ENCODE results near the gene ZNF630. TPM values are rescaled to one million over a fixed set of nuclear protein-coding genes. Genes with fewer than 3 reads are reported as not detected.
"Not testable (repeated sequence)": the region's sequence is repeated elsewhere in the genome, so short reads cannot be mapped to it uniquely, and the experiment has no call there.

Gene ZNF630
- total RNA-seq = 1 to 10 TPM; 2.2 to 8.0 (median 6.6) TPM

GRCh38 chrX:48071064-48071985 lies at the start of gene ZNF630:
ZNF630 (minus strand) TSS chrX:48071640; CDS start chrX:48066886, 4,754 bp downstream.
- intact Hi-C loops (cut with DNase I; ENCODE audit: low total_unique reads) = no loop called here
- peak; percentile 68 to 80 for DNase-seq (ENCODE audit: low spot score in 2 of 2)

GRCh38 chrX:48107717-48108116 lies 36.3 kb upstream of the ZNF630 start:
- no peak for TF ChIP-seq POLR2AphosphoS5 (IDR thresholded peaks at IDR 0.05)
- no peak for TF ChIP-seq POLR2A (IDR thresholded peaks at IDR 0.05)
- TF ChIP-seq, protein P1, sequence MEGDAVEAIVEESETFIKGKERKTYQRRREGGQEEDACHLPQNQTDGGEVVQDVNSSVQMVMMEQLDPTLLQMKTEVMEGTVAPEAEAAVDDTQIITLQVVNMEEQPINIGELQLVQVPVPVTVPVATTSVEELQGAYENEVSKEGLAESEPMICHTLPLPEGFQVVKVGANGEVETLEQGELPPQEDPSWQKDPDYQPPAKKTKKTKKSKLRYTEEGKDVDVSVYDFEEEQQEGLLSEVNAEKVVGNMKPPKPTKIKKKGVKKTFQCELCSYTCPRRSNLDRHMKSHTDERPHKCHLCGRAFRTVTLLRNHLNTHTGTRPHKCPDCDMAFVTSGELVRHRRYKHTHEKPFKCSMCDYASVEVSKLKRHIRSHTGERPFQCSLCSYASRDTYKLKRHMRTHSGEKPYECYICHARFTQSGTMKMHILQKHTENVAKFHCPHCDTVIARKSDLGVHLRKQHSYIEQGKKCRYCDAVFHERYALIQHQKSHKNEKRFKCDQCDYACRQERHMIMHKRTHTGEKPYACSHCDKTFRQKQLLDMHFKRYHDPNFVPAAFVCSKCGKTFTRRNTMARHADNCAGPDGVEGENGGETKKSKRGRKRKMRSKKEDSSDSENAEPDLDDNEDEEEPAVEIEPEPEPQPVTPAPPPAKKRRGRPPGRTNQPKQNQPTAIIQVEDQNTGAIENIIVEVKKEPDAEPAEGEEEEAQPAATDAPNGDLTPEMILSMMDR (IDR thresholded peaks at IDR 0.05) = no peak
- peaks cover 0 to 16% of the 10 kb centered on the region in 2 donors for H3K27me3 ChIP-seq
- no peak for DNase-seq (ENCODE audit: low spot score in 2 of 2)
- H3K4me3 ChIP-seq = no peak overlapping the region
- intact Hi-C loops (cut with DNase I; ENCODE audit: low total_unique reads) = no loop called here
- H3K9me3 ChIP-seq = no peaks in the 10 kb centered on the region
- no peak overlapping the region for H3K27ac ChIP-seq
- H3K36me3 ChIP-seq = no peaks in the 10 kb centered on the region
- H3K4me1 ChIP-seq = no peaks in the 10 kb centered on the region

More at GRCh38 chrX:48071064-48071985, at the start of gene ZNF630:
- no peaks in the 10 kb centered on the region for H3K9me3 ChIP-seq
- H3K27me3 ChIP-seq = peaks cover 0 to 5% of the 10 kb centered on the region in 2 donors
- H3K36me3 ChIP-seq = no peaks in the 10 kb centered on the region
- H3K27ac ChIP-seq = peak within 1 kb of the TSS; percentile 84 to 89
- H3K4me3 ChIP-seq = peak within 1 kb of the TSS; percentile 60 to 72 (median 62)
- H3K4me1 ChIP-seq = no peaks in the 10 kb centered on the region
- no peak for TF ChIP-seq POLR2A (IDR thresholded peaks at IDR 0.05)
- peak in 2 of 3 donors; percentile 24 to 64 for TF ChIP-seq POLR2AphosphoS5 (IDR thresholded peaks at IDR 0.05)

- H3K4me3 ChIP-seq = no peak overlapping the region
- H3K36me3 ChIP-seq = no peaks in the 10 kb centered on the region
- DNase-seq (ENCODE audit: low spot score in 2 of 2) = no peak
- peaks cover 0 to 7% of the 10 kb centered on the region in 2 donors for H3K27me3 ChIP-seq
- no peak overlapping the region for H3K27ac ChIP-seq
- H3K4me1 ChIP-seq = no peaks in the 10 kb centered on the region
- intact Hi-C loops (cut with DNase I; ENCODE audit: low total_unique reads) = no loop called here
- H3K9me3 ChIP-seq = no peaks in the 10 kb centered on the region
- TF ChIP-seq, protein P1 (IDR thresholded peaks at IDR 0.05) = no peak
These were observed 31.5 kb upstream of the ZNF630 start for GRCh38 chrX:48102874-48103374.

DNA sequence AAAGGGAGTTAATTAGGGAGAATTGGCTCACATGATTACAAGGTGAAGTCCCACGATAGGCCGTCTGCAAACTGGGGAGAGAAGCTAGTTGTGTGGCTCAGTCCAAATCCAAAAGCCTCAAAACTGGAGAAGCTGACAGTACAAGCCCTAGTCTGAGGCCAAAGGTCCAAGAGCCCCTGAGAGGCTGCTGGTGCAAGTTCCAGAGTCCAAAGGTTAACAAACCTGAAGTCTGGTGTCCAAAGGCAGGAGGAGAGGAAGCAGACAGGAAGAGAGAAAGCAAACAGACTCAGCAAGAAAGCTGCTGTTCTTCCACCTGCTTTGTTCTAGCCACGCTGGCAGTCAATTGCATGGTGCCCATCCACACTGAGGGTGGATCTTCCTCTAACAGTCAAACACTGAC lies 30.0 kb upstream of the ZNF630 start:
- TF ChIP-seq, protein P1 (IDR thresholded peaks at IDR 0.05) = no peak
- no peak for TF ChIP-seq POLR2AphosphoS5 (IDR thresholded peaks at IDR 0.05)
- no peak for TF ChIP-seq POLR2A (IDR thresholded peaks at IDR 0.05)
- no peaks in the 10 kb centered on the region for H3K36me3 ChIP-seq
- intact Hi-C loops (cut with DNase I; ENCODE audit: low total_unique reads) = no loop called here
- H3K4me1 ChIP-seq = no peaks in the 10 kb centered on the region
- H3K9me3 ChIP-seq = no peaks in the 10 kb centered on the region
- DNase-seq (ENCODE audit: low spot score in 2 of 2) = no peak
- H3K27ac ChIP-seq = no peak overlapping the region
- peaks cover 0 to 21% of the 10 kb centered on the region in 2 donors for H3K27me3 ChIP-seq
- no peak overlapping the region for H3K4me3 ChIP-seq

DNA sequence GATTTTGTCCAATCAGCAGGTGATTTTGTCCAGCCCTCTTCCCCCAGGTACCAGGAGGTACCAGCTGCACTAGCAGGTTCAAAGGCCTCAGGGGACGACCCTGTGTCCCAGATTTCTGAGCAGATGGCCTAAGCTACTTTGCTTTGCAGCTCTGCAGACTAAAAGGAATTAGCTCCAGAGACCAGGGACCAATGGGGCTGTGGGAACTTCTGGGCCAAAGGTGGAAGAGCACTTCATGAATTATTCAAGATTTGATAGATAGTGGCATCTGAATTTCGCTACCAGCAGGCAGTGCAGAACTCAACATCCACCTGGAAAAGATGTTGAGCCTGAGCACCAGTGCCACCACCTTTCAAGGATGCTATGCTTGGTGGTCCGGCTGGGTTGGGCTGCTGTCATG lies 21.1 kb upstream of the ZNF630 start:
- intact Hi-C loops (cut with DNase I; ENCODE audit: low total_unique reads); H3K4me1 ChIP-seq; H3K9me3 ChIP-seq; H3K36me3 ChIP-seq; DNase-seq (ENCODE audit: low spot score in 2 of 2); H3K27ac ChIP-seq; H3K4me3 ChIP-seq: not testable (repeated sequence)
- H3K27me3 ChIP-seq = peaks cover 0 to 47% of the 10 kb centered on the region in 2 donors

- peaks cover 0 to 42% of the 10 kb centered on the region in 2 donors for H3K27me3 ChIP-seq
- no peak overlapping the region for H3K4me3 ChIP-seq
- TF ChIP-seq, protein P1 (IDR thresholded peaks at IDR 0.05) = no peak
- TF ChIP-seq POLR2A (IDR thresholded peaks at IDR 0.05) (no peak), POLR2AphosphoS5 (IDR thresholded peaks at IDR 0.05) (no peak)
- intact Hi-C loops (cut with DNase I; ENCODE audit: low total_unique reads) = no loop called here
- no peak for DNase-seq (ENCODE audit: low spot score in 2 of 2)
- no peaks in the 10 kb centered on the region for H3K4me1 ChIP-seq
- H3K27ac ChIP-seq = no peak overlapping the region
- no peaks in the 10 kb centered on the region for H3K9me3 ChIP-seq
- H3K36me3 ChIP-seq = no peaks in the 10 kb centered on the region
These were observed 18.7 kb upstream of the ZNF630 start for GRCh38 chrX:48090123-48090522.

Measured in breast epithelium (tissue), 4 donors.